HepG2 (cell line): ENCODE results near the gene ZNF524. TPM values are rescaled to one million over a fixed set of nuclear protein-coding genes. Genes with fewer than 3 reads are reported as not detected.

ENCODE experiments used
- ATRX ChIP-seq: sonication (generic); formaldehyde crosslinking; IDR thresholded peaks from 2 replicates; pipeline ENCODE4 v1.4.0; 2020; ENCODE audit warnings: missing genetic modification reagents, borderline replicate concordance
- FOXO1 ChIP-seq: sonication (generic); formaldehyde crosslinking; IDR thresholded peaks from 2 replicates; pipeline ENCODE4 v1.4.0; 2020; ENCODE audit warnings: missing genetic modification reagents
- GMEB2 ChIP-seq: IDR thresholded peaks from 2 replicates; pipeline ENCODE4 v1.6.1; 2016; ENCODE audit warnings: missing biosample characterization, missing genetic modification reagents, low read depth
- GPN1 ChIP-seq: sonication (generic); formaldehyde crosslinking; IDR thresholded peaks from 2 replicates; pipeline ENCODE4 v1.5.1; 2020; ENCODE audit warnings: missing genetic modification reagents, borderline replicate concordance
- HIC2 ChIP-seq: sonication (generic); formaldehyde crosslinking; IDR thresholded peaks from 2 replicates; pipeline ENCODE4 v1.9.0; 2022; ENCODE audit warnings: low read depth, missing genetic modification reagents
- HNF4G ChIP-seq, 2 experiments: sonication (generic) in 1 of 2; formaldehyde crosslinking in 1 of 2; IDR thresholded peaks; 2 replicates each; pipeline versions ENCODE4 v1.4.0 to v1.6.1; 2011 to 2020; ENCODE audit warnings: borderline replicate concordance in 2 of 2, low read depth in 2 of 2, mild to moderate bottlenecking in 2 of 2, low read length in 1 of 2, missing genetic modification reagents in 1 of 2, moderate library complexity in 1 of 2
- TBL1XR1 ChIP-seq: fragments of 150-350 bp; IDR thresholded peaks from 2 replicates; pipeline ENCODE4 v1.6.1; 2014; ENCODE audit warnings: borderline replicate concordance, low read length; ENCODE audit not compliant: partially characterized antibody
- ZFAT ChIP-seq: sonication (generic); formaldehyde crosslinking; conservative IDR thresholded peaks from 2 replicates; pipeline ENCODE4 v1.8.1; 2023; ENCODE audit warnings: missing genetic modification reagents, inconsistent platforms
- ZNF460 ChIP-seq: sonication (generic); formaldehyde crosslinking; IDR thresholded peaks from 2 replicates; pipeline ENCODE4 v1.5.1; 2020; ENCODE audit warnings: missing genetic modification reagents, mild to moderate bottlenecking, borderline replicate concordance
- ZNF564 ChIP-seq: sonication (generic); formaldehyde crosslinking; IDR thresholded peaks from 2 replicates; pipeline ENCODE4 v1.8.1; 2023; ENCODE audit warnings: mild to moderate bottlenecking, missing genetic modification reagents
- polyA plus RNA-seq, 8 experiments: library from polyadenylated mRNA; depleted of rRNA in 3 of 8; stranded (reverse) in 7 of 8; unstranded in 1 of 8; fragments of >200 nt; fragmentation: Illumina TruSeq in 4 of 8; extraction: Trizol in 4 of 8; gene quantifications; 2 replicates each; pipeline versions ENCODE4 v1.2.1 to v1.2.3, GENCODE V29; 2011 to 2016; ENCODE audit warnings: low read depth in 4 of 8, missing spikeins in 1 of 8, mixed read lengths in 1 of 8; ENCODE audit not compliant: insufficient read depth in 1 of 8
- total RNA-seq, 5 experiments: library from RNA; depleted of rRNA; stranded (reverse); fragments of >200 nt; fragmentation: Illumina TruSeq; extraction: Trizol; gene quantifications; 2 replicates each; pipeline ENCODE4 v1.2.3, GENCODE V29; 2016; ENCODE audit warnings: low read depth in 1 of 5
- TF ChIP-seq, protein P1 (sequence below): sonication (generic); formaldehyde crosslinking; IDR thresholded peaks from 2 replicates; pipeline ENCODE4 v1.5.0; 2020; ENCODE audit warnings: mild to moderate bottlenecking, missing genetic modification reagents, borderline replicate concordance
- TF ChIP-seq, protein P2 (sequence below), 2 experiments: sonication (generic) in 1 of 2; formaldehyde crosslinking in 1 of 2; IDR thresholded peaks; 2 replicates each; pipeline versions ENCODE4 v1.4.0 to v1.6.1; 2018 to 2020; ENCODE audit warnings: missing genetic modification reagents in 2 of 2, borderline replicate concordance in 1 of 2, low read depth in 1 of 2, mild to moderate bottlenecking in 1 of 2, missing biosample characterization in 1 of 2
- TF ChIP-seq, protein P3 (sequence below): sonication (generic); formaldehyde crosslinking; IDR thresholded peaks from 2 replicates; pipeline ENCODE4 v1.9.0; 2021; ENCODE audit warnings: missing genetic modification reagents, mild to moderate bottlenecking, borderline replicate concordance

ZNF524 gene
- total and polyA plus RNA-seq, 2 of the 13 experiments (the other 11 are each of a cell fraction or from before 2014, with no cell fraction given): 3.2 to 4.6 TPM

GRCh38 chr19:55599468-55599841 lies 633 bp upstream of the ZNF524 start, which contains the start of gene FIZ1 (continued):
- TF ChIP-seq, protein P1, sequence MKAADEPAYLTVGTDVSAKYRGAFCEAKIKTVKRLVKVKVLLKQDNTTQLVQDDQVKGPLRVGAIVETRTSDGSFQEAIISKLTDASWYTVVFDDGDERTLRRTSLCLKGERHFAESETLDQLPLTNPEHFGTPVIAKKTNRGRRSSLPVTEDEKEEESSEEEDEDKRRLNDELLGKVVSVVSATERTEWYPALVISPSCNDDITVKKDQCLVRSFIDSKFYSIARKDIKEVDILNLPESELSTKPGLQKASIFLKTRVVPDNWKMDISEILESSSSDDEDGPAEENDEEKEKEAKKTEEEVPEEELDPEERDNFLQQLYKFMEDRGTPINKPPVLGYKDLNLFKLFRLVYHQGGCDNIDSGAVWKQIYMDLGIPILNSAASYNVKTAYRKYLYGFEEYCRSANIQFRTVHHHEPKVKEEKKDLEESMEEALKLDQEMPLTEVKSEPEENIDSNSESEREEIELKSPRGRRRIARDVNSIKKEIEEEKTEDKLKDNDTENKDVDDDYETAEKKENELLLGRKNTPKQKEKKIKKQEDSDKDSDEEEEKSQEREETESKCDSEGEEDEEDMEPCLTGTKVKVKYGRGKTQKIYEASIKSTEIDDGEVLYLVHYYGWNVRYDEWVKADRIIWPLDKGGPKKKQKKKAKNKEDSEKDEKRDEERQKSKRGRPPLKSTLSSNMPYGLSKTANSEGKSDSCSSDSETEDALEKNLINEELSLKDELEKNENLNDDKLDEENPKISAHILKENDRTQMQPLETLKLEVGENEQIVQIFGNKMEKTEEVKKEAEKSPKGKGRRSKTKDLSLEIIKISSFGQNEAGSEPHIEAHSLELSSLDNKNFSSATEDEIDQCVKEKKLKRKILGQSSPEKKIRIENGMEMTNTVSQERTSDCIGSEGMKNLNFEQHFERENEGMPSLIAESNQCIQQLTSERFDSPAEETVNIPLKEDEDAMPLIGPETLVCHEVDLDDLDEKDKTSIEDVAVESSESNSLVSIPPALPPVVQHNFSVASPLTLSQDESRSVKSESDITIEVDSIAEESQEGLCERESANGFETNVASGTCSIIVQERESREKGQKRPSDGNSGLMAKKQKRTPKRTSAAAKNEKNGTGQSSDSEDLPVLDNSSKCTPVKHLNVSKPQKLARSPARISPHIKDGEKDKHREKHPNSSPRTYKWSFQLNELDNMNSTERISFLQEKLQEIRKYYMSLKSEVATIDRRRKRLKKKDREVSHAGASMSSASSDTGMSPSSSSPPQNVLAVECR (CRISPR knock-in tag): 0 out of 2 replicates have a peak, but pooled peaks have one; percentile 36
- TF ChIP-seq ZFAT (CRISPR knock-in tag) (no peak), ATRX (CRISPR knock-in tag) (no peak), ZNF460 (CRISPR knock-in tag) (no peak), HNF4G (IDR thresholded peaks at IDR 0.05; ENCODE audit: borderline replicate concordance, low read depth, low read length) (no peak; the same call in 1 of the 2 replicates), HNF4G (CRISPR knock-in tag; IDR thresholded peaks at IDR 0.05; ENCODE audit: borderline replicate concordance, low read depth) (no peak), TBL1XR1 (no peak), ZNF564 (CRISPR knock-in tag) (no peak), FOXO1 (CRISPR knock-in tag) (no peak), GMEB2 (CRISPR knock-in tag) (0 out of 2 replicates have a peak, but pooled peaks have one; percentile 37), GPN1 (CRISPR knock-in tag) (no peak), HIC2 (CRISPR knock-in tag) (no peak)
- TF ChIP-seq, protein P2, sequence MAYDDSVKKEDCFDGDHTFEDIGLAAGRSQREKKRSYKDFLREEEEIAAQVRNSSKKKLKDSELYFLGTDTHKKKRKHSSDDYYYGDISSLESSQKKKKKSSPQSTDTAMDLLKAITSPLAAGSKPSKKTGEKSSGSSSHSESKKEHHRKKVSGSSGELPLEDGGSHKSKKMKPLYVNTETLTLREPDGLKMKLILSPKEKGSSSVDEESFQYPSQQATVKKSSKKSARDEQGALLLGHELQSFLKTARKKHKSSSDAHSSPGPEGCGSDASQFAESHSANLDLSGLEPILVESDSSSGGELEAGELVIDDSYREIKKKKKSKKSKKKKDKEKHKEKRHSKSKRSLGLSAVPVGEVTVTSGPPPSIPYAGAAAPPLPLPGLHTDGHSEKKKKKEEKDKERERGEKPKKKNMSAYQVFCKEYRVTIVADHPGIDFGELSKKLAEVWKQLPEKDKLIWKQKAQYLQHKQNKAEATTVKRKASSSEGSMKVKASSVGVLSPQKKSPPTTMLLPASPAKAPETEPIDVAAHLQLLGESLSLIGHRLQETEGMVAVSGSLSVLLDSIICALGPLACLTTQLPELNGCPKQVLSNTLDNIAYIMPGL (CRISPR knock-in tag; IDR thresholded peaks at IDR 0.05; ENCODE audit: borderline replicate concordance in 1 of 2, low read depth in 1 of 2): peak in 1 of 2 experiments; percentile 67; a peak in 2 of 4 replicates
- TF ChIP-seq, protein P3, sequence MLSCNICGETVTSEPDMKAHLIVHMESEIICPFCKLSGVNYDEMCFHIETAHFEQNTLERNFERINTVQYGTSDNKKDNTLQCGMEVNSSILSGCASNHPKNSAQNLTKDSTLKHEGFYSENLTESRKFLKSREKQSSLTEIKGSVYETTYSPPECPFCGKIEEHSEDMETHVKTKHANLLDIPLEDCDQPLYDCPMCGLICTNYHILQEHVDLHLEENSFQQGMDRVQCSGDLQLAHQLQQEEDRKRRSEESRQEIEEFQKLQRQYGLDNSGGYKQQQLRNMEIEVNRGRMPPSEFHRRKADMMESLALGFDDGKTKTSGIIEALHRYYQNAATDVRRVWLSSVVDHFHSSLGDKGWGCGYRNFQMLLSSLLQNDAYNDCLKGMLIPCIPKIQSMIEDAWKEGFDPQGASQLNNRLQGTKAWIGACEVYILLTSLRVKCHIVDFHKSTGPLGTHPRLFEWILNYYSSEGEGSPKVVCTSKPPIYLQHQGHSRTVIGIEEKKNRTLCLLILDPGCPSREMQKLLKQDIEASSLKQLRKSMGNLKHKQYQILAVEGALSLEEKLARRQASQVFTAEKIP (CRISPR knock-in tag): no peak
